ENCODE measurements around the gene CGNL1. TPM values are rescaled to one million over a fixed set of nuclear protein-coding genes. Genes with fewer than 3 reads are reported as not detected.

Gene CGNL1
- total and polyA plus RNA-seq, 10 of the 15 experiments (the other 5 are each of a cell fraction or from before 2014, with no cell fraction given) = under 0.01 to 0.27 (median 0.04) TPM; not detected in 3

- Histone ChIP-seq H3K36me3 (ENCODE audit: control insufficient read depth in 2 of 2, insufficient read depth in 2 of 2, low read length in 1 of 2) (no peaks in the 10 kb centered on the region), H3K9me3 (replicated peaks; ENCODE audit: control insufficient read depth, insufficient read depth, low read length) (no peaks in the 10 kb centered on the region), H3K4me2 (ENCODE audit: control insufficient read depth, insufficient read depth) (no peak overlapping the region), H3K4me3 (no peak overlapping the region), H2AFZ (ENCODE audit: control insufficient read depth, low read depth, low read length) (no peak overlapping the region), H3K27ac (ENCODE audit: control insufficient read depth, insufficient read depth) (no peak overlapping the region), H3K9ac (ENCODE audit: control insufficient read depth, insufficient read depth, low read length) (no peak overlapping the region), H3K79me2 (ENCODE audit: control insufficient read depth, insufficient read depth, low read length) (no peaks in the 10 kb centered on the region), H3K4me1 (ENCODE audit: control insufficient read depth, insufficient read depth, low read length) (no peaks in the 10 kb centered on the region), H4K20me1 (ENCODE audit: control insufficient read depth, insufficient read depth) (no peaks in the 10 kb centered on the region), H3K27me3 (replicated peaks in 1 of 2; ENCODE audit: control insufficient read depth in 2 of 2, insufficient read depth in 2 of 2, low read length in 1 of 2) (peaks cover 0 to under 1% of the 10 kb centered on the region in 2 experiments; a peak in 1 of 4 replicates)
- ChIA-PET CTCF (interaction anchor here (2.0 kb wide), 1 partner anchor 180 kb away, joined by 8 read pairs; no protein-coding TSS in a partner anchor), SMC1A (ENCODE audit: uncharacterized antibody, unreplicated experiment) (no interaction called here), RAD21 (ENCODE audit: unreplicated experiment) (interaction anchor here (0.8 to 1.4 kb wide), 2 partner anchors 173 to 180 kb away, joined by 3 to 5 read pairs; no protein-coding TSS in a partner anchor), POLR2A (no interaction called here)
- intact Hi-C loops (cut with micrococcal nuclease; ENCODE audit: unreplicated experiment) = no loop called here
- no peak for ATAC-seq
- no TSS peak for BruUV-seq (replicated peaks)
- in situ Hi-C loops (cut with MboI) = no loop called here
- WGBS (ENCODE audit: insufficient coverage, insufficient replicate concordance, low lambda C conversion rate, missing lambda C conversion rate) = 28% methylated on average over 1 of the region's 1 CpG
- no peak for DNase-seq (ENCODE audit: low read depth, low spot score)
- FAIRE-seq = no peak
- no peak for TF ChIP-seq TAF1 (IDR thresholded peaks at IDR 0.05; ENCODE audit: borderline replicate concordance, low read depth, low read length)
- TF ChIP-seq, protein P1, sequence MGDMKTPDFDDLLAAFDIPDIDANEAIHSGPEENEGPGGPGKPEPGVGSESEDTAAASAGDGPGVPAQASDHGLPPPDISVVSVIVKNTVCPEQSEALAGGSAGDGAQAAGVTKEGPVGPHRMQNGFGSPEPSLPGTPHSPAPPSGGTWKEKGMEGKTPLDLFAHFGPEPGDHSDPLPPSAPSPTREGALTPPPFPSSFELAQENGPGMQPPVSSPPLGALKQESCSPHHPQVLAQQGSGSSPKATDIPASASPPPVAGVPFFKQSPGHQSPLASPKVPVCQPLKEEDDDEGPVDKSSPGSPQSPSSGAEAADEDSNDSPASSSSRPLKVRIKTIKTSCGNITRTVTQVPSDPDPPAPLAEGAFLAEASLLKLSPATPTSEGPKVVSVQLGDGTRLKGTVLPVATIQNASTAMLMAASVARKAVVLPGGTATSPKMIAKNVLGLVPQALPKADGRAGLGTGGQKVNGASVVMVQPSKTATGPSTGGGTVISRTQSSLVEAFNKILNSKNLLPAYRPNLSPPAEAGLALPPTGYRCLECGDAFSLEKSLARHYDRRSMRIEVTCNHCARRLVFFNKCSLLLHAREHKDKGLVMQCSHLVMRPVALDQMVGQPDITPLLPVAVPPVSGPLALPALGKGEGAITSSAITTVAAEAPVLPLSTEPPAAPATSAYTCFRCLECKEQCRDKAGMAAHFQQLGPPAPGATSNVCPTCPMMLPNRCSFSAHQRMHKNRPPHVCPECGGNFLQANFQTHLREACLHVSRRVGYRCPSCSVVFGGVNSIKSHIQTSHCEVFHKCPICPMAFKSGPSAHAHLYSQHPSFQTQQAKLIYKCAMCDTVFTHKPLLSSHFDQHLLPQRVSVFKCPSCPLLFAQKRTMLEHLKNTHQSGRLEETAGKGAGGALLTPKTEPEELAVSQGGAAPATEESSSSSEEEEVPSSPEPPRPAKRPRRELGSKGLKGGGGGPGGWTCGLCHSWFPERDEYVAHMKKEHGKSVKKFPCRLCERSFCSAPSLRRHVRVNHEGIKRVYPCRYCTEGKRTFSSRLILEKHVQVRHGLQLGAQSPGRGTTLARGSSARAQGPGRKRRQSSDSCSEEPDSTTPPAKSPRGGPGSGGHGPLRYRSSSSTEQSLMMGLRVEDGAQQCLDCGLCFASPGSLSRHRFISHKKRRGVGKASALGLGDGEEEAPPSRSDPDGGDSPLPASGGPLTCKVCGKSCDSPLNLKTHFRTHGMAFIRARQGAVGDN (IDR thresholded peaks at IDR 0.05) = no peak
- TF ChIP-seq YY1 (IDR thresholded peaks at IDR 0.05; ENCODE audit: low read depth, low read length) = no peak
- TF ChIP-seq, protein P2, sequence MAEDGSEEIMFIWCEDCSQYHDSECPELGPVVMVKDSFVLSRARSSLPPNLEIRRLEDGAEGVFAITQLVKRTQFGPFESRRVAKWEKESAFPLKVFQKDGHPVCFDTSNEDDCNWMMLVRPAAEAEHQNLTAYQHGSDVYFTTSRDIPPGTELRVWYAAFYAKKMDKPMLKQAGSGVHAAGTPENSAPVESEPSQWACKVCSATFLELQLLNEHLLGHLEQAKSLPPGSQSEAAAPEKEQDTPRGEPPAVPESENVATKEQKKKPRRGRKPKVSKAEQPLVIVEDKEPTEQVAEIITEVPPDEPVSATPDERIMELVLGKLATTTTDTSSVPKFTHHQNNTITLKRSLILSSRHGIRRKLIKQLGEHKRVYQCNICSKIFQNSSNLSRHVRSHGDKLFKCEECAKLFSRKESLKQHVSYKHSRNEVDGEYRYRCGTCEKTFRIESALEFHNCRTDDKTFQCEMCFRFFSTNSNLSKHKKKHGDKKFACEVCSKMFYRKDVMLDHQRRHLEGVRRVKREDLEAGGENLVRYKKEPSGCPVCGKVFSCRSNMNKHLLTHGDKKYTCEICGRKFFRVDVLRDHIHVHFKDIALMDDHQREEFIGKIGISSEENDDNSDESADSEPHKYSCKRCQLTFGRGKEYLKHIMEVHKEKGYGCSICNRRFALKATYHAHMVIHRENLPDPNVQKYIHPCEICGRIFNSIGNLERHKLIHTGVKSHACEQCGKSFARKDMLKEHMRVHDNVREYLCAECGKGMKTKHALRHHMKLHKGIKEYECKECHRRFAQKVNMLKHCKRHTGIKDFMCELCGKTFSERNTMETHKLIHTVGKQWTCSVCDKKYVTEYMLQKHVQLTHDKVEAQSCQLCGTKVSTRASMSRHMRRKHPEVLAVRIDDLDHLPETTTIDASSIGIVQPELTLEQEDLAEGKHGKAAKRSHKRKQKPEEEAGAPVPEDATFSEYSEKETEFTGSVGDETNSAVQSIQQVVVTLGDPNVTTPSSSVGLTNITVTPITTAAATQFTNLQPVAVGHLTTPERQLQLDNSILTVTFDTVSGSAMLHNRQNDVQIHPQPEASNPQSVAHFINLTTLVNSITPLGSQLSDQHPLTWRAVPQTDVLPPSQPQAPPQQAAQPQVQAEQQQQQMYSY (CRISPR knock-in tag; IDR thresholded peaks at IDR 0.05) = no peak
- TF ChIP-seq CBX3 (IDR thresholded peaks at IDR 0.05; ENCODE audit: borderline replicate concordance, low read depth) = no peak
- TF ChIP-seq ZBED1 (IDR thresholded peaks at IDR 0.05; ENCODE audit: borderline replicate concordance) = no peak
- TF ChIP-seq CHD2 (IDR thresholded peaks at IDR 0.05; ENCODE audit: borderline replicate concordance, low read depth, low read length) = no peak
- no peak for TF ChIP-seq TCF12 (IDR thresholded peaks at IDR 0.05; ENCODE audit: low read depth, low read length)
Measured at GRCh38 chr15:57348081-57348480, 28.2 kb upstream of the CGNL1 start.

Data from GM12878 (cell line).